WTC11 (cell line): Measurements from ENCODE around the gene KCNT2. TPM values are rescaled to one million over a fixed set of nuclear protein-coding genes. Genes with fewer than 3 reads are reported as not detected.

Source experiments
- ATAC-seq: fragments of 200-7000 bp; cut with Tn5 transposase; 2 replicates; pipeline ENCODE4 v1.10.0; 2021; ENCODE audit warnings: mild to moderate bottlenecking, moderate library complexity
- CTCF ChIA-PET: fragments of 300-600 bp; sonication (Branson Sonifier 250); formaldehyde crosslinking; loops from one replicate; lab custom pipeline; 2021; ENCODE audit warnings: antibody characterized with exemption; lab: Charles Lee
- POLR2A ChIA-PET: fragments of 350-600 bp; sonication (Branson Sonifier 250); formaldehyde crosslinking; loops from one replicate; lab custom pipeline; 2021; ENCODE audit warnings: antibody characterized with exemption; lab: Charles Lee
- DNase-seq: peaks from one replicate; pipeline ENCODE4 v3.0.0; 2021; ENCODE audit warnings: low spot score
- H3K27ac Mint-ChIP-seq: 2 replicates; pipeline ENCODE4 v1.8.0; 2021; ENCODE audit warnings: mixed read lengths
- H3K27me3 Mint-ChIP-seq: 2 replicates; pipeline ENCODE4 v1.8.0; 2021; ENCODE audit warnings: low read depth, mild to moderate bottlenecking, moderate library complexity, mixed read lengths
- H3K36me3 Mint-ChIP-seq: 2 replicates; pipeline ENCODE4 v1.8.0; 2021; ENCODE audit warnings: mixed read lengths
- H3K4me1 Mint-ChIP-seq: 2 replicates; pipeline ENCODE4 v1.8.0; 2022; ENCODE audit warnings: mixed read lengths
- H3K4me3 Mint-ChIP-seq: 2 replicates; pipeline ENCODE4 v1.8.0; 2021; ENCODE audit warnings: mild to moderate bottlenecking, moderate library complexity, mixed read lengths
- H3K9me3 Mint-ChIP-seq: 2 replicates; pipeline ENCODE4 v1.8.0; 2021; ENCODE audit warnings: mixed read lengths
- CREB1 ChIP-seq: sonication (generic); formaldehyde crosslinking; IDR thresholded peaks from 2 replicates; pipeline ENCODE4 v1.8.0; 2023; ENCODE audit warnings: mild to moderate bottlenecking, missing genetic modification reagents
- CREM ChIP-seq: sonication (generic); formaldehyde crosslinking; IDR thresholded peaks from 2 replicates; pipeline ENCODE4 v1.8.1; 2022; ENCODE audit warnings: mild to moderate bottlenecking, missing genetic modification reagents, moderate library complexity
- FOXP1 ChIP-seq: sonication (generic); formaldehyde crosslinking; IDR thresholded peaks from 2 replicates; pipeline ENCODE4 v1.8.0; 2022; ENCODE audit warnings: missing genetic modification reagents, mild to moderate bottlenecking, moderate library complexity, borderline replicate concordance
- GRHL2 ChIP-seq: fragments of 250-450 bp; sonication (Bioruptor Pico); IDR thresholded peaks from 2 replicates; pipeline ENCODE4 v1.8.0; 2022; ENCODE audit warnings: mild to moderate bottlenecking, moderate library complexity; ENCODE audit not compliant: insufficient replicate concordance, severe bottlenecking
- HMGA2 ChIP-seq: fragments of 250-450 bp; sonication (Bioruptor Pico); IDR thresholded peaks from 2 replicates; pipeline ENCODE4 v1.4.0; 2021; ENCODE audit warnings: mild to moderate bottlenecking, moderate library complexity
- MLX ChIP-seq: sonication (generic); formaldehyde crosslinking; IDR thresholded peaks from 2 replicates; pipeline ENCODE4 v1.8.1; 2023; ENCODE audit warnings: mild to moderate bottlenecking, missing genetic modification reagents, moderate library complexity
- MYBL2 ChIP-seq: sonication (generic); formaldehyde crosslinking; IDR thresholded peaks from 2 replicates; pipeline ENCODE4 v1.8.1; 2023; ENCODE audit warnings: mild to moderate bottlenecking, moderate library complexity, missing genetic modification reagents
- NFE2L1 ChIP-seq: sonication (generic); formaldehyde crosslinking; IDR thresholded peaks from 2 replicates; pipeline ENCODE4 v1.8.1; 2023; ENCODE audit warnings: missing genetic modification reagents
- NR2C2 ChIP-seq: sonication (generic); formaldehyde crosslinking; IDR thresholded peaks from 2 replicates; pipeline ENCODE4 v1.8.0; 2022; ENCODE audit warnings: mild to moderate bottlenecking, missing genetic modification reagents
- SMAD4 ChIP-seq: sonication (generic); formaldehyde crosslinking; IDR thresholded peaks from 2 replicates; pipeline ENCODE4 v1.8.0; 2022; ENCODE audit warnings: mild to moderate bottlenecking, missing genetic modification reagents
- SOX15 ChIP-seq: fragments of 250-450 bp; sonication (Bioruptor Pico); IDR thresholded peaks from 2 replicates; pipeline ENCODE4 v1.9.0; 2021; ENCODE audit warnings: mild to moderate bottlenecking
- TEAD1 ChIP-seq: sonication (generic); formaldehyde crosslinking; IDR thresholded peaks from 2 replicates; pipeline ENCODE4 v1.8.0; 2022; ENCODE audit warnings: mild to moderate bottlenecking, missing genetic modification reagents
- TP53 ChIP-seq: sonication (generic); formaldehyde crosslinking; IDR thresholded peaks from 2 replicates; pipeline ENCODE4 v1.8.1; 2023; ENCODE audit warnings: mild to moderate bottlenecking, missing genetic modification reagents
- USF1 ChIP-seq: sonication (generic); formaldehyde crosslinking; IDR thresholded peaks from 2 replicates; pipeline ENCODE4 v1.8.0; 2022; ENCODE audit warnings: mild to moderate bottlenecking, missing genetic modification reagents
- ZNF138 ChIP-seq: sonication (generic); formaldehyde crosslinking; conservative IDR thresholded peaks from 2 replicates; pipeline ENCODE4 v1.8.1; 2022; ENCODE audit warnings: mild to moderate bottlenecking, moderate library complexity, missing genetic modification reagents
- ZNF317 ChIP-seq: sonication (generic); formaldehyde crosslinking; IDR thresholded peaks from 2 replicates; pipeline ENCODE4 v1.8.1; 2023; ENCODE audit warnings: low read depth, mild to moderate bottlenecking, moderate library complexity, missing genetic modification reagents, borderline replicate concordance
- total RNA-seq: library from RNA; stranded (reverse); gene quantifications from 3 replicates; pipeline ENCODE4 v1.2.3, GENCODE V29; 2021
- TF ChIP-seq, protein P1 (sequence below): sonication (generic); formaldehyde crosslinking; IDR thresholded peaks from 2 replicates; pipeline ENCODE4 v1.8.1; 2023; ENCODE audit warnings: mild to moderate bottlenecking, missing genetic modification reagents
- TF ChIP-seq, protein P2 (sequence below): sonication (generic); formaldehyde crosslinking; IDR thresholded peaks from 2 replicates; pipeline ENCODE4 v1.8.0; 2022; ENCODE audit warnings: mild to moderate bottlenecking, missing genetic modification reagents
- TF ChIP-seq, protein P3 (sequence below): fragments of 250-450 bp; sonication (Bioruptor Pico); IDR thresholded peaks from 2 replicates; pipeline ENCODE4 v2.1.2; 2022; ENCODE audit warnings: mild to moderate bottlenecking, moderate library complexity

The KCNT2 gene
- total RNA-seq, 1 experiment from 2014 or later = 11.6 TPM

DNA sequence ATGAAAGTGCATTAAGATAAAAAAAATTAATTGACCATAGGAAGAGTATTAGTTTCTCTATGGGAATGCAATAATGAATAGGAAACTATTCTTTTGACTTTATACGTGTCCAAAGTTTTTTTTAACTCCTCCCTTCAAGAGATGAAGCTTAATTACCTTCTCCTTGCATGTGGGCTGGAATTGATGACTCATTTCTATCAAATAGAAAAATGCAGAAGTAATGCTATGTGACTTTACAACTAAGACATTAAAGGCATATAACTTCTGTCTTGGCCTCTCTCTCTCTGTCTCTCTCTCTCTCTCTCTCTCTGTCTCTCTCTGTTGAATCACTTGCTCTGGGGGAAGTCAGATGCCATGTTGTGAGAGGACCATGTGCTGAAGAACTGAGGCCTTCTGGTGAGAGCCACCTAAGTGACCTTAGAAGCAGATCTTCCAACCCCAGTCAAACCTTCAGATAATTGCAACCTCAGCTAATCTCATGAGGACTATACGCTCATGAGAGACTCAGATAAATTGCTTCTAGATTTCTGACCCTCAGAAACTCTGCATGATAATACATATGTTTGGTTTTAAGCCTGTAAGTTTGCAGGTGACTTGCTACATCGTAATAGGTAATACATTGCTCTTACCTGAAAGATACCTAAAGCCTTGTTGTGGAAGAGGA is 414.2 kb downstream of the KCNT2 start:
- ChIA-PET CTCF (no interaction called here), POLR2A (no interaction called here)
- Mint-ChIP-seq H3K27ac (no peak overlapping the region), H3K9me3 (peaks cover 42% of the 10 kb centered on the region), H3K36me3 (peaks cover 36% of the 10 kb centered on the region), H3K27me3 (no peaks in the 10 kb centered on the region), H3K4me1 (peaks cover 15% of the 10 kb centered on the region), H3K4me3 (no peak overlapping the region)
- DNase-seq (no peak), ATAC-seq (no peak)
- TF ChIP-seq, protein P1, sequence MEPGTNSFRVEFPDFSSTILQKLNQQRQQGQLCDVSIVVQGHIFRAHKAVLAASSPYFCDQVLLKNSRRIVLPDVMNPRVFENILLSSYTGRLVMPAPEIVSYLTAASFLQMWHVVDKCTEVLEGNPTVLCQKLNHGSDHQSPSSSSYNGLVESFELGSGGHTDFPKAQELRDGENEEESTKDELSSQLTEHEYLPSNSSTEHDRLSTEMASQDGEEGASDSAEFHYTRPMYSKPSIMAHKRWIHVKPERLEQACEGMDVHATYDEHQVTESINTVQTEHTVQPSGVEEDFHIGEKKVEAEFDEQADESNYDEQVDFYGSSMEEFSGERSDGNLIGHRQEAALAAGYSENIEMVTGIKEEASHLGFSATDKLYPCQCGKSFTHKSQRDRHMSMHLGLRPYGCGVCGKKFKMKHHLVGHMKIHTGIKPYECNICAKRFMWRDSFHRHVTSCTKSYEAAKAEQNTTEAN (CRISPR knock-in tag) = no peak
- TF ChIP-seq TP53 (CRISPR knock-in tag) (no peak), SOX15 (no peak), MYBL2 (CRISPR knock-in tag) (no peak)

GRCh38 chr1:196183941-196184340 is 424.3 kb downstream of the KCNT2 start:
- ATAC-seq = no peak
- H3K9me3 Mint-ChIP-seq = no peaks in the 10 kb centered on the region; the same call in 1 of the 2 replicates
- peaks cover 5% of the 10 kb centered on the region for H3K4me1 Mint-ChIP-seq
- no peak overlapping the region for H3K4me3 Mint-ChIP-seq
- ChIA-PET CTCF (interaction anchor here (0.7 kb wide), 1 partner anchor 194 kb away, joined by 3 read pairs; no protein-coding TSS in a partner anchor), POLR2A (interaction anchor here (0.7 kb wide), 1 partner anchor 1313 kb away, joined by 3 read pairs; no protein-coding TSS in a partner anchor)
- no peaks in the 10 kb centered on the region for H3K27me3 Mint-ChIP-seq
- peaks cover 2% of the 10 kb centered on the region; the same call in 1 of the 2 replicates for H3K36me3 Mint-ChIP-seq
- H3K27ac Mint-ChIP-seq = no peak overlapping the region
- no peak for TF ChIP-seq NR2C2 (CRISPR knock-in tag)
- no peak for TF ChIP-seq NFE2L1 (CRISPR knock-in tag)
- no peak for TF ChIP-seq ZNF138 (CRISPR knock-in tag)
- no peak for TF ChIP-seq USF1
- TF ChIP-seq, protein P2, sequence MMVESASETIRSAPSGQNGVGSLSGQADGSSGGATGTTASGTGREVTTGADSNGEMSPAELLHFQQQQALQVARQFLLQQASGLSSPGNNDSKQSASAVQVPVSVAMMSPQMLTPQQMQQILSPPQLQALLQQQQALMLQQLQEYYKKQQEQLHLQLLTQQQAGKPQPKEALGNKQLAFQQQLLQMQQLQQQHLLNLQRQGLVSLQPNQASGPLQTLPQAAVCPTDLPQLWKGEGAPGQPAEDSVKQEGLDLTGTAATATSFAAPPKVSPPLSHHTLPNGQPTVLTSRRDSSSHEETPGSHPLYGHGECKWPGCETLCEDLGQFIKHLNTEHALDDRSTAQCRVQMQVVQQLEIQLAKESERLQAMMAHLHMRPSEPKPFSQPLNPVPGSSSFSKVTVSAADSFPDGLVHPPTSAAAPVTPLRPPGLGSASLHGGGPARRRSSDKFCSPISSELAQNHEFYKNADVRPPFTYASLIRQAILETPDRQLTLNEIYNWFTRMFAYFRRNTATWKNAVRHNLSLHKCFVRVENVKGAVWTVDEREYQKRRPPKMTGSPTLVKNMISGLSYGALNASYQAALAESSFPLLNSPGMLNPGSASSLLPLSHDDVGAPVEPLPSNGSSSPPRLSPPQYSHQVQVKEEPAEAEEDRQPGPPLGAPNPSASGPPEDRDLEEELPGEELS = no peak
- TF ChIP-seq CREM = no peak
- TF ChIP-seq MLX (CRISPR knock-in tag) = no peak
- TF ChIP-seq TEAD1 (CRISPR knock-in tag) = no peak
- no peak for TF ChIP-seq FOXP1 (CRISPR knock-in tag)
- TF ChIP-seq ZNF317 (CRISPR knock-in tag) = no peak
- TF ChIP-seq GRHL2 (CRISPR knock-in tag) = no peak
- TF ChIP-seq, protein P1 (CRISPR knock-in tag) = no peak
- DNase-seq = no peak

DNA sequence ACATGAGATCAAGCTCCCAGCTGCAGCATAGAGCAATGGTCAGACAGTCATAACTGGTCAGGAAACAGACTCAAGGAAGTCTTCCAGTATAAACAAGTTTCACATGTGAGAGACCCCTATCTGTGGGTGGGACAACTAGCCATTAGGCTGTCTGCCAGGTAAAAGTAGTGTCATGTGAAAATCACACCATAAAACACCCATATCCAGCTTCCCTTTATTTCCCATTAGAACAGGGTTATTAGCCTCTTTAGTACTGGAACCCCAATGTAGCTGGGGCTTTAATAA is 426.7 kb downstream of the KCNT2 start:
- H3K4me3 Mint-ChIP-seq = no peak overlapping the region
- no peaks in the 10 kb centered on the region for H3K9me3 Mint-ChIP-seq
- ATAC-seq (no peak), DNase-seq (no peak)
- TF ChIP-seq SMAD4 (CRISPR knock-in tag) (no peak), CREB1 (CRISPR knock-in tag) (no peak), HMGA2 (CRISPR knock-in tag) (no peak)
- TF ChIP-seq, protein P3, sequence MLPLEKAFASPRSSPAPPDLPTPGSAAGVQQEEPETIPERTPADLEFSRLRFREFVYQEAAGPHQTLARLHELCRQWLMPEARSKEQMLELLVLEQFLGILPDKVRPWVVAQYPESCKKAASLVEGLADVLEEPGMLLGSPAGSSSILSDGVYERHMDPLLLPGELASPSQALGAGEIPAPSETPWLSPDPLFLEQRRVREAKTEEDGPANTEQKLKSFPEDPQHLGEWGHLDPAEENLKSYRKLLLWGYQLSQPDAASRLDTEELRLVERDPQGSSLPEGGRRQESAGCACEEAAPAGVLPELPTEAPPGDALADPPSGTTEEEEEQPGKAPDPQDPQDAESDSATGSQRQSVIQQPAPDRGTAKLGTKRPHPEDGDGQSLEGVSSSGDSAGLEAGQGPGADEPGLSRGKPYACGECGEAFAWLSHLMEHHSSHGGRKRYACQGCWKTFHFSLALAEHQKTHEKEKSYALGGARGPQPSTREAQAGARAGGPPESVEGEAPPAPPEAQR (CRISPR knock-in tag) = no peak
- ChIA-PET POLR2A (no interaction called here), CTCF (interaction anchor here (1.1 kb wide), 1 partner anchor 33 kb away, joined by 4 read pairs; no protein-coding TSS in a partner anchor)
- H3K27ac Mint-ChIP-seq = no peak overlapping the region
- H3K4me1 Mint-ChIP-seq = peaks cover 5% of the 10 kb centered on the region
- no peaks in the 10 kb centered on the region for H3K36me3 Mint-ChIP-seq
- no peaks in the 10 kb centered on the region for H3K27me3 Mint-ChIP-seq
